Neural cell (in vitro differentiated cells): ENCODE results near the gene TUBA1B. TPM values are rescaled to one million over a fixed set of nuclear protein-coding genes. Genes with fewer than 3 reads are reported as not detected.

Experiments used
- H2AFZ ChIP-seq: fragments of 200-600, 300-800 bp; sonication (generic), shearing (Covaris generic); 2 replicates; pipeline ENCODE4 v1.6.0; 2014; ENCODE audit warnings: low read depth, mild to moderate bottlenecking, antibody characterized with exemption, low read length, moderate library complexity
- H3F3A ChIP-seq: fragments of 200-600 bp; shearing (Covaris generic); 2 replicates; pipeline ENCODE4 v1.6.1; 2016; ENCODE audit warnings: mild to moderate bottlenecking, moderate library complexity, mixed read lengths, antibody characterized with exemption, low read length; ENCODE audit not compliant: insufficient read depth, poor library complexity, severe bottlenecking
- H3K27ac ChIP-seq: fragments of 200-600, 300-800 bp; sonication (generic), shearing (Covaris generic); 2 replicates; pipeline ENCODE4 v1.5.1; 2014; ENCODE audit warnings: mild to moderate bottlenecking, low read length, moderate library complexity
- H3K27me3 ChIP-seq: fragments of 300-800, 200-600 bp; sonication (generic), shearing (Covaris generic); 2 replicates; pipeline ENCODE4 v1.6.0; 2014; ENCODE audit warnings: mild to moderate bottlenecking, low read depth, low read length, moderate library complexity; ENCODE audit not compliant: insufficient read depth
- H3K36me3 ChIP-seq: fragments of 300-800, 200-600 bp; sonication (generic), shearing (Covaris generic); 2 replicates; pipeline ENCODE4 v1.5.1; 2014; ENCODE audit warnings: mild to moderate bottlenecking, antibody characterized with exemption, low read length, moderate library complexity; ENCODE audit not compliant: insufficient read depth
- H3K4me2 ChIP-seq: fragments of 300-800, 200-600 bp; sonication (generic), shearing (Covaris generic); 2 replicates; pipeline ENCODE4 v1.6.0; 2014; ENCODE audit warnings: mild to moderate bottlenecking, low read length
- H3K4me3 ChIP-seq: fragments of 300-800, 200-600 bp; sonication (generic), shearing (Covaris generic); 2 replicates; pipeline ENCODE4 v1.5.1; 2014; ENCODE audit warnings: mild to moderate bottlenecking, low read length, moderate library complexity
- H3K79me2 ChIP-seq: fragments of 200-600 bp; shearing (Covaris generic); replicated peaks from 2 replicates; pipeline ENCODE4 v1.6.0; 2014; ENCODE audit warnings: mild to moderate bottlenecking, low read length, moderate library complexity; ENCODE audit not compliant: insufficient read depth
- H3K9ac ChIP-seq: fragments of 300-800, 200-600 bp; sonication (generic), shearing (Covaris generic); 2 replicates; pipeline ENCODE4 v1.6.1; 2016; ENCODE audit warnings: mild to moderate bottlenecking, low read length, mixed read lengths
- H3K9me2 ChIP-seq: fragments of 200-600 bp; shearing (Covaris generic); 2 replicates; pipeline ENCODE4 v1.6.1; 2016; ENCODE audit warnings: mild to moderate bottlenecking, low read length, mixed read lengths; ENCODE audit not compliant: insufficient read depth
- H3K9me3 ChIP-seq: fragments of 200-600, 300-800 bp; sonication (generic), shearing (Covaris generic); 2 replicates; pipeline ENCODE4 v1.6.1; 2016; ENCODE audit warnings: mild to moderate bottlenecking, mixed run types, low read length, moderate library complexity, mixed read lengths
- H4K20me1 ChIP-seq: fragments of 200-600 bp; shearing (Covaris generic); 2 replicates; pipeline ENCODE4 v1.6.1; 2016; ENCODE audit warnings: mild to moderate bottlenecking, mixed run types; ENCODE audit not compliant: insufficient read depth
- CTCF ChIP-seq: fragments of 450-650 bp; IDR thresholded peaks from 2 replicates; pipeline ENCODE4 v1.5.1; 2014; ENCODE audit warnings: antibody characterized with exemption, mild to moderate bottlenecking, moderate library complexity; ENCODE audit not compliant: poor library complexity, severe bottlenecking
- EP300 ChIP-seq: fragments of 450-650 bp; conservative IDR thresholded peaks from 2 replicates; pipeline ENCODE4 v1.6.1; 2014; ENCODE audit warnings: antibody characterized with exemption, mild to moderate bottlenecking, moderate library complexity; ENCODE audit not compliant: poor library complexity, severe bottlenecking
- EZH2 ChIP-seq: fragments of 200-600, 300-800 bp; shearing (Covaris generic), sonication (generic); IDR thresholded peaks from 2 replicates; pipeline ENCODE4 v1.6.1; 2014; ENCODE audit warnings: antibody characterized with exemption, low read length, borderline replicate concordance, mild to moderate bottlenecking; ENCODE audit not compliant: insufficient read depth, poor library complexity, severe bottlenecking
- MXI1 ChIP-seq: fragments of 450-650 bp; conservative IDR thresholded peaks from 2 replicates; pipeline ENCODE4 v1.6.1; 2014; ENCODE audit warnings: antibody characterized with exemption, mild to moderate bottlenecking; ENCODE audit not compliant: poor library complexity, severe bottlenecking
- POLR2AphosphoS5 ChIP-seq: IDR thresholded peaks from 2 replicates; pipeline ENCODE4 v1.6.1; 2012
- RAD21 ChIP-seq: fragments of 450-650 bp; conservative IDR thresholded peaks from 2 replicates; pipeline ENCODE4 v1.6.1; 2014; ENCODE audit warnings: antibody characterized with exemption, mild to moderate bottlenecking, moderate library complexity
- REST ChIP-seq: IDR thresholded peaks from 2 replicates; pipeline ENCODE4 v1.6.1; 2012; ENCODE audit warnings: borderline replicate concordance
- SMC3 ChIP-seq: fragments of 450-650 bp; conservative IDR thresholded peaks from 2 replicates; pipeline ENCODE4 v1.6.1; 2014; ENCODE audit warnings: antibody characterized with exemption, mild to moderate bottlenecking, moderate library complexity; ENCODE audit not compliant: poor library complexity
- TAF1 ChIP-seq: IDR thresholded peaks from 2 replicates; pipeline ENCODE4 v1.6.1; 2012; ENCODE audit warnings: low read depth
- polyA plus RNA-seq: library from polyadenylated mRNA; depleted of rRNA; stranded (reverse); fragments of >200 nt; gene quantifications from 2 replicates; pipeline ENCODE4 v1.2.3, GENCODE V29; 2014

TUBA1B gene
- polyA plus RNA-seq, 1 donor from 2014 or later: 573 TPM

GRCh38 chr12:49091056-49091835 is 39.9 kb downstream of the TUBA1B start (continued):
- no peak for TF ChIP-seq MXI1

GRCh38 chr12:49089821-49090773 is 41.1 kb downstream of the TUBA1B start:
- peak overlapping the region; percentile 30 for H3K4me2 ChIP-seq
- no peaks in the 10 kb centered on the region for H3K79me2 ChIP-seq
- no peaks in the 10 kb centered on the region for H3F3A ChIP-seq
- H3K36me3 ChIP-seq: no peaks in the 10 kb centered on the region
- TF ChIP-seq TAF1 (no peak), SMC3 (no peak), EP300 (no peak), CTCF (peak; percentile 48), MXI1 (peak; percentile 23), POLR2AphosphoS5 (peak; percentile 53), RAD21 (no peak), REST (no peak)
- H3K9me3 ChIP-seq: no peaks in the 10 kb centered on the region
- H3K9ac ChIP-seq: peak overlapping the region; percentile 20
- H3K9me2 ChIP-seq: no peaks in the 10 kb centered on the region
- H3K4me3 ChIP-seq: peak overlapping the region; percentile 64
- H2AFZ ChIP-seq: no peak overlapping the region
- no peaks in the 10 kb centered on the region for H4K20me1 ChIP-seq
- peaks cover 79% of the 10 kb centered on the region for H3K27me3 ChIP-seq
- no peak overlapping the region for H3K27ac ChIP-seq

GRCh38 chr12:49088932-49089330 is 42.3 kb downstream of the TUBA1B start:
- H2AFZ ChIP-seq: no peak overlapping the region
- TF ChIP-seq POLR2AphosphoS5: no peak
- TF ChIP-seq EZH2: no peak
- no peak for TF ChIP-seq MXI1
- no peak for TF ChIP-seq EP300
- TF ChIP-seq REST: no peak
- TF ChIP-seq TAF1: no peak
- TF ChIP-seq CTCF: no peak
- TF ChIP-seq RAD21: no peak
- no peak for TF ChIP-seq SMC3
- H3K4me2 ChIP-seq: no peak overlapping the region
- no peak overlapping the region for H3K27ac ChIP-seq
- no peaks in the 10 kb centered on the region for H4K20me1 ChIP-seq
- no peaks in the 10 kb centered on the region for H3F3A ChIP-seq
- H3K36me3 ChIP-seq: no peaks in the 10 kb centered on the region
- no peak overlapping the region for H3K9ac ChIP-seq
- no peaks in the 10 kb centered on the region for H3K79me2 ChIP-seq
- H3K9me3 ChIP-seq: no peaks in the 10 kb centered on the region
- H3K4me3 ChIP-seq: no peak overlapping the region
- H3K9me2 ChIP-seq: no peaks in the 10 kb centered on the region
- H3K27me3 ChIP-seq: peaks cover 67% of the 10 kb centered on the region
